Hindlimb muscle (tissue), 1 donor: ENCODE measurements around the gene SREK1. TPM values are rescaled to one million over a fixed set of nuclear protein-coding genes. Genes with fewer than 3 reads are reported as not detected.
"Not testable (repeated sequence)": the region's sequence is repeated elsewhere in the genome, so short reads cannot be mapped to it uniquely, and the experiment has no call there.

Experiments
- DNase-seq: peaks from one replicate; pipeline ENCODE4 v3.0.0-alpha.2; 2013
- polyA plus RNA-seq: library from polyadenylated mRNA; unstranded; fragments of 120-200 nt; gene quantifications from one replicate; pipeline ENCODE4 v1.2.1, GENCODE V29; 2013; ENCODE audit not compliant: insufficient read length

The SREK1 gene
- polyA plus RNA-seq, 1 donor: 72.1 TPM

GRCh38 chr5:66222896-66223295 lies 78.8 kb downstream of the SREK1 start:
- not testable (repeated sequence) for DNase-seq

DNA sequence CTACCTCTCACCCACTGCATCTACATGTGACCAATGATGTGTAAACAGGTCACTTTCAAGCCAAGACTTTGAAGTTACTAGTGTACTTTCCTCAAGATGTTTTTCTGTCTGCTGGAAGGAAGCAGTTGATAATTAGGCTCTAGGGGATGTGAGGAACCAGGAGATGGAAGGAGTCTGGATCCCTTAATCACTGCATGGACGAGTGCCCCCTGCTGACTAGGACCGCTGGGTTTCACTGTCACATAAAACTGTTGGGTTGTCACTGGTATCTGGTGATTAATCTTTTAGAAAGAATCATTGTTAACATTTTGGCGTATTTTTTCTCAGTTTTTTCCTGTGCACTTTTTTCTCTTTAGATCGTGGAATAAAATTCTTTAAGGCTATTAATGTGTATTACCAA lies 79.5 kb downstream of the SREK1 start:
- no peak for DNase-seq

DNA sequence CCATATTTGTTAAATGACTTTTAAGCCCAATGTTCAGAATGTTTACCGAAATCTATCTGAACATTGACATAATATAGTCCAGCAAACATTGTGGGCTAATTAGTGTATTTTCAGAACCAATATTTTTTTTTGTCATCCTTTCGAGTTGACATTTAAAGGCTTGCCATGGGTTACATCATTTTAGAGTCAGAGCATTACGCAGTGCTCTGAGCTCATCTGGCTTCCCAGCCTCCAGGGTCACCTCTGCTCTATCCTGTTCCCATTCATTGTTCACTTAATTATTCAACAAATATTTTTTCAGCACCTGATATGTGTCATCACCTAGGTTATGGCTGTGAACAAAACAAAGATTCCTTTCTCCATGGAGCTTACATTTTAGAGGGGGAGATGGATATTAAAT lies 80.2 kb downstream of the SREK1 start:
- no peak for DNase-seq

GRCh38 chr5:66224773-66225553 lies 80.9 kb downstream of the SREK1 start:
- DNase-seq: no peak

DNA sequence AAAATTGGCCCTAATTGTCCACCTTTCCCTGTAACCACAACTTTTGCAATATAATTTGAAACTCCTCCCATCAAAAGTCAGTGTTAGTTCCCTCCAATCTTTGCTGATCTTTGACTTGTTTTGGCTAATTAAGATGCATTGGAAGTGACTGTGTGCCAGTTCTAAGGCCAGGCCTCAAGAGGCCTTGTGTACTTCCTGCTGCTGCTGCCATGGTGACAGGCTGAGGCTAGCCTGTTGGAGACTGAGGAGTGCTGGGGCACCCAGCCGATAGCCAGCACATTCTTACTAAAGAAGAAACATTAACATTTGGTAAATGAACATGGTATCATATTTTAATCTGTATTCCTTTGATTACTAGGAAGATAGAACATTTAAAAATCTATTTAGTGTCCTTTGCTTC lies 86.5 kb downstream of the SREK1 start:
- no peak for DNase-seq

- no peak for DNase-seq
These were observed 87.4 kb downstream of the SREK1 start for GRCh38 chr5:66231508-66231907.

DNA sequence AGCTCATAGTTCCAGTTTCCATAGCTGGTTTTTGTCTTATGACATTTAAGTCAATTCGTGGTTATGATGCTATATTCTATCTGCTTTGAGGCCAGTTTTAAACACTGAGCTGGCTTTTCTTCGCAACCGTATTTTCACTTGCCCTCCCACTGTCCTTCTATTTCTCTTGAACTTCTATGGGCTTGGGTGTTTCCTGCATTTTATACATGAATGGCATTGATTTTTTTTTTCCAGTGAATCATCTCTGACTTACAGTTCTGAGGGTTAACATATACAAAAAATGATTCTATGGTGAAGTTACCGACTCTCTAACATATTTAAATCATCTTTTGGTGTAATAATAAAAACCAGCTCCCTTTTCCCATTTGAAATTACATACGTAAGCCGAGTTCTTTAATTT lies 88.2 kb downstream of the SREK1 start:
- no peak for DNase-seq

GRCh38 chr5:66232706-66233445 lies 88.8 kb downstream of the SREK1 start:
- DNase-seq: no peak

Other genes starting within 250 kb of the SREK1 start
- gene ERBIN, start 217.7 kb upstream of the SREK1 start, polyA plus RNA-seq: 42.5 TPM